Epithelial cell of proximal tubule (primary cell): ENCODE data around the gene ZNF554. TPM values are rescaled to one million over a fixed set of nuclear protein-coding genes. Genes with fewer than 3 reads are reported as not detected.

Source experiments
- DNase-seq: peaks from one replicate; pipeline ENCODE4 v3.0.0-alpha.2; 2011; ENCODE audit warnings: low read depth
- H3K4me3 ChIP-seq: 2 replicates; pipeline ENCODE4 v1.5.1; 2011; ENCODE audit warnings: low read depth, mild to moderate bottlenecking, low read length
- total RNA-seq: library from RNA; depleted of rRNA; stranded (reverse); fragments of >200 nt; gene quantifications from 2 replicates; pipeline ENCODE4 v1.2.3, GENCODE V29; 2015
- TF ChIP-seq, protein P1 (sequence below): conservative IDR thresholded peaks from 2 replicates; pipeline ENCODE4 v1.5.1; 2012; ENCODE audit warnings: low read depth, mild to moderate bottlenecking, low read length

ZNF554 gene
- total RNA-seq, 1 donor from 2014 or later = 2.5 TPM

DNA sequence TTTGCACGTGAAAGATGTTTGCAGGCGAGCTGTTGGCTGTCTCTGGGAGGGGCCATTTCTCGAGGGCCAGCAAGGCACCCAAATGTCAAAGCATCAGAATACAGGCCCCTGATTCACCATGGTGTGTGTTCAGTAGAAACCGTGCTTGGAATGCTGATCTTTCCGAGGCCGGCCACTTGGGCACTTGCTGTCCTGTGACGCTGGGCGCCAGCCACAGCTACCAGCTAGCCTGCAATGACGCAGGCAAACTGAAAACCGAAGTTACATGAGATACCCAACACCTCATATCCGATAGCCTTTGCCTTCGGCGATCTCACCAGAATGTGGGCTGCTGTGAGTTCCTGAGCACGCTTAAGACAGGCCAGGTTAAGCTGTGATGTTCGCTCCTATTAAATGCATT lies 22.4 kb upstream of the ZNF554 start:
- DNase-seq = no peak
- TF ChIP-seq, protein P1, sequence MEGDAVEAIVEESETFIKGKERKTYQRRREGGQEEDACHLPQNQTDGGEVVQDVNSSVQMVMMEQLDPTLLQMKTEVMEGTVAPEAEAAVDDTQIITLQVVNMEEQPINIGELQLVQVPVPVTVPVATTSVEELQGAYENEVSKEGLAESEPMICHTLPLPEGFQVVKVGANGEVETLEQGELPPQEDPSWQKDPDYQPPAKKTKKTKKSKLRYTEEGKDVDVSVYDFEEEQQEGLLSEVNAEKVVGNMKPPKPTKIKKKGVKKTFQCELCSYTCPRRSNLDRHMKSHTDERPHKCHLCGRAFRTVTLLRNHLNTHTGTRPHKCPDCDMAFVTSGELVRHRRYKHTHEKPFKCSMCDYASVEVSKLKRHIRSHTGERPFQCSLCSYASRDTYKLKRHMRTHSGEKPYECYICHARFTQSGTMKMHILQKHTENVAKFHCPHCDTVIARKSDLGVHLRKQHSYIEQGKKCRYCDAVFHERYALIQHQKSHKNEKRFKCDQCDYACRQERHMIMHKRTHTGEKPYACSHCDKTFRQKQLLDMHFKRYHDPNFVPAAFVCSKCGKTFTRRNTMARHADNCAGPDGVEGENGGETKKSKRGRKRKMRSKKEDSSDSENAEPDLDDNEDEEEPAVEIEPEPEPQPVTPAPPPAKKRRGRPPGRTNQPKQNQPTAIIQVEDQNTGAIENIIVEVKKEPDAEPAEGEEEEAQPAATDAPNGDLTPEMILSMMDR = no peak
- H3K4me3 ChIP-seq = no peak overlapping the region

DNA sequence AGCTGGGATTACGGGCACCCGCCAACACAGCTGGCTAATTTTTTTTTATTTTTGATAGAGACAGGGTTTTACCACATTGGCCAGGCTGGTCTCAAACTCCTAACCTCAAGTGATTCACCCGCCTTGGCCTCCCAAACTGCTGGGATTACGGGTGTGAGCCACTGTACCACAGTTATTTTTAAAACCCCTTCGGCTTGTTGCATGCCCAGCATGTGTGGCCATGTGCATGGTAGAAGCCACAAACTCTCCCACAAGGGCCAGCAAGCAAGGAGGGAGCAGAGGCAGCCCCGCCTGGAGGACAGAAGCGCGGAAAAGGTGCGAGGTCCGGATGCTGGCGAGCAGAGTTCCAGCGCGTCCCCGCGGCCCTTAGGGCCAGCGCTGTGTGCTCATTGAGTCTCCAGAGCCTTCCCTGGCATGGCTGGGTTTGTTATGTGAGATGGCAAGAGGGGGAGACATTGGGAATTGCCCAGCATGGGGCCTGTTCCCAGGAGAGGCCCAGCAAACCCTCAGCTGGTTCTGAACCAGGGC lies 21.4 kb upstream of the ZNF554 start:
- no peak for DNase-seq
- TF ChIP-seq, protein P1 = no peak
- no peak overlapping the region for H3K4me3 ChIP-seq

DNA sequence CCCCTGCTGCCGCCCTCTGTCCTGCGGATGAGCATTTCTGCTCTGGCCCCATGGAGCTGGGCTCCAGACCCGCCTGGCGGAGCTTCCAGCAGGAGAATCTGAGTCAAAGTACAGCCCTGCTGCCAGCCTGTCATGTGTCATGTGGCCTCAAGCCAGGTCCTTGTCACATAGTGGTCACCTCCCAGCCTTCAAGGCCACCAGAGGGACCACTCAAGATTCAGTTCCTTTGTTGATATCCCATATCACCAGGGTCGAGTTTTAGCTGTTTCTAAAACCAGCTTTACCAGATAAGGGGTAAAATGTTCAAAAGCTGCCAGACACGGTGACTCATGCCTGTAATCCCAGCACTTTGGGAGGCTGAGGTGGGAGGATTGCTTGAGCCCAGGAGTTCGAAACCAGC lies 20.9 kb upstream of the ZNF554 start:
- TF ChIP-seq, protein P1 = no peak
- H3K4me3 ChIP-seq = no peak overlapping the region
- no peak for DNase-seq

DNA sequence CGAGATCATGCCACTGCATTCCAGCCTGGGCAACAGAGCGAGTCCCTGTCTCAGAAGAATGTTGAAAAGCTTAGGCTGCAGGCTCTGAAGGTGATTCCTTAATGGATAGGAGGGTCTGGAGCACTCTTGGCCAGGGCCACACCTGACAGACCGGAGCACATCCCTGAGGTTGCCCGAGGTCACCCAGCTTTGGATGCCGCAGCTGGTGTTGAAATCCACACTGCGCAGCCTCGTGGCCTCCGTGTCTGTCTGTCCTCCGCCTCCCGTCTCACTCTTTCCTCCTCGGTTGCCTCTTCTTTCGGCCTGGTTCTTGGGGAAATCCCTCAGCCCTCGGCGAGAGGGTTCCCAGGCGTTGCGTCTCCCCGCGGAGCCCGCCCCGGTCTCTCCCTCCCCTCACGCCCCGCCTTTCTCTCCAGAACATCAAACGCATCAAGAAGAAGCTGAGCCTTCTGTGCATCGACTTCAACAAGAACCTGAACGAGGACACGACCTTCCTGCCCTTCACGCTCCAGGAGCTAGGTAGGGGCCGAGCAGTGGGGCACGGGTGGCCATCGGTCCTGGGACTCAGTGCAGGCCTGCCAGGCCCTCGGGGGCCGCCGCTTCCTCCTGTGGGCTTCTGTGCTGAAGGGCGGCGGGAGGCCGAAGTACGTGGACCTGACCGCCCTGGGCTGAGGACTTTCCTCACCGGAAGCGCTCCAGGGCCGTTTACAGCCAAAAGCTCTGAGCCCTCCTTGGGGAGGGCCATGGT lies 20.2 kb upstream of the ZNF554 start:
- H3K4me3 ChIP-seq = no peak overlapping the region
- TF ChIP-seq, protein P1 = no peak
- DNase-seq = no peak

DNA sequence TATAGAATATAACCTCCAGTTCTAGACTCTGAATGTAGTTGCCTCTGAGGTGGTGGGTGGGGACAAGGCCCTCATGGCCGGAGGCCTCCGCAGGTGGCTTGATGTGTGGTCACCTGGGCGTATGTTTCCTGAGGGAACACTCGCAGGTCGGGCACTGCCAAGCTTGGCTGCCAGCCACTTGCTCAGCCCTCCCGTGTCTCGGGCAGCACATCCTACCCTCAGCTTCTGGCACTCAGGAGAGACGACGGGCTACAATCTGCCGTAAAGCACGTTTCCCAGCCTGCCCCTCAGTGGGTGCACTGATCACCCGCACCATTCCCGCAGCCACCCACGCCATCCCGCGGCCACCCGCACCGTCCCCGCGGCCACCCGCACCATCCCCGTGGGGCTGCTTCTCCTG lies 19.2 kb upstream of the ZNF554 start:
- TF ChIP-seq, protein P1 = no peak
- H3K4me3 ChIP-seq = no peak overlapping the region
- no peak for DNase-seq

DNA sequence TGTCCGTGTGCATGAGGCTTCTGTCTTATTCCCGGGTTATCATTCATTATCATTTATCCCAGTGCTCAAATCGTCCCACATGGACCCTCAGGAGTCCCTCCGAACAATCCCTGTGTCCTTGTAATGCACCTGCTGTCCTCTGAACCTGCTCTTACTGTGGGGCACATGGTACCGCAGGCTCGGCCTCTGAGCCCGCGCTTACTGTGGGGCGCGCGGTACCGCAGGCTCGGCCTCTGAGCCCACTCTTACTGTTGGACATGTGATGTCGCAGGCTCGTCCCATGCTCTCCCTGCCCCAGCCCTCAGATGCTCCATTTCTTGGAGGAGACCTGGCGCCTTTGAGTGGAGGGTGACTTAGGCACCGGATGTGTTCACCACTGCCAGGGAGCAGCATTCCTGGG lies 16.8 kb upstream of the ZNF554 start:
- no peak overlapping the region for H3K4me3 ChIP-seq
- no peak for DNase-seq
- TF ChIP-seq, protein P1 = no peak
